H1 (cell line): ENCODE measurements around the gene DLX5. TPM values are rescaled to one million over a fixed set of nuclear protein-coding genes. Genes with fewer than 3 reads are reported as not detected.

Source experiments
- CTCF ChIA-PET: fragments of 300-600 bp; sonication (Branson Sonifier 250); formaldehyde crosslinking; loops from one replicate; lab custom pipeline; 2021; ENCODE audit not compliant: partially characterized antibody; lab: Charles Lee
- POLR2A ChIA-PET: fragments of 300-600 bp; sonication (Branson Sonifier 250); formaldehyde crosslinking; loops from one replicate; lab custom pipeline; 2021; ENCODE audit warnings: inconsistent platforms; ENCODE audit not compliant: partially characterized antibody; lab: Charles Lee
- DNase-seq, 2 experiments: peaks; one replicate each; pipeline versions ENCODE4 v3.0.0 to v3.0.0-alpha.2; 2010 to 2022; ENCODE audit warnings: low spot score in 2 of 2, low read depth in 1 of 2, mixed read lengths in 1 of 2
- FAIRE-seq: peaks from 2 replicates; lab custom pipeline; 2011; peaks lifted over from hg19 to GRCh38; lab: Jason Lieb, UNC
- H2AFZ ChIP-seq: 2 replicates; pipeline ENCODE4 v1.8.1; 2012; ENCODE audit warnings: low read length, inconsistent platforms
- H2AK5ac ChIP-seq: 2 replicates; pipeline ENCODE4 v1.6.1; 2013; ENCODE audit warnings: low read depth, low read length
- H2BK120ac ChIP-seq: replicated peaks from 2 replicates; pipeline ENCODE3; 2013; ENCODE audit warnings: low read depth, low read length, inconsistent platforms
- H2BK12ac ChIP-seq: 2 replicates; pipeline ENCODE4 v1.6.1; 2013; ENCODE audit warnings: low read depth, low read length
- H2BK15ac ChIP-seq: 2 replicates; pipeline ENCODE4 v1.6.1; 2013; ENCODE audit warnings: low read length
- H2BK20ac ChIP-seq: 2 replicates; pipeline ENCODE4 v1.6.1; 2013; ENCODE audit warnings: low read length
- H2BK5ac ChIP-seq: 2 replicates; pipeline ENCODE4 v1.6.1; 2013; ENCODE audit warnings: low read depth, low read length
- H3K14ac ChIP-seq: 2 replicates; pipeline ENCODE4 v1.6.1; 2013; ENCODE audit warnings: inconsistent platforms; ENCODE audit not compliant: insufficient read length
- H3K18ac ChIP-seq: 2 replicates; pipeline ENCODE4 v1.6.1; 2013; ENCODE audit warnings: low read length; ENCODE audit errors: extremely low read depth
- H3K23ac ChIP-seq: 2 replicates; pipeline ENCODE4 v1.6.1; 2013; ENCODE audit warnings: inconsistent platforms; ENCODE audit not compliant: insufficient read length
- H3K23me2 ChIP-seq: 2 replicates; pipeline ENCODE4 v1.6.1; 2013; ENCODE audit warnings: low read depth, low read length
- H3K27ac ChIP-seq: 2 replicates; pipeline ENCODE4 v1.6.1; 2011; ENCODE audit warnings: low read depth, low read length, inconsistent platforms
- H3K27me3 ChIP-seq, 4 experiments: replicated peaks in 1 of 4; 1 replicate in 1 of 4; 2 replicates in 3 of 4; pipeline versions ENCODE4 v1.6.1 to v1.8.1; 2011 to 2013; ENCODE audit warnings: low read length in 3 of 4, mild to moderate bottlenecking in 3 of 4, inconsistent platforms in 2 of 4, mixed read lengths in 2 of 4, moderate library complexity in 1 of 4; ENCODE audit not compliant: control insufficient read depth in 3 of 4, insufficient read depth in 3 of 4; ENCODE audit errors: extremely low read depth in 1 of 4
- H3K36me3 ChIP-seq, 4 experiments: 2 replicates each; pipeline versions ENCODE4 v1.6.1 to v1.8.1; 2011 to 2013; ENCODE audit warnings: mild to moderate bottlenecking in 4 of 4, low read length in 3 of 4, moderate library complexity in 2 of 4, control low read depth in 1 of 4, inconsistent platforms in 1 of 4; ENCODE audit not compliant: insufficient read depth in 4 of 4, control insufficient read depth in 2 of 4
- H3K4ac ChIP-seq: replicated peaks from 2 replicates; pipeline ENCODE3; 2013; ENCODE audit warnings: low read length, low read depth, mixed read lengths, inconsistent platforms; ENCODE audit not compliant: insufficient read length
- H3K4me1 ChIP-seq, 4 experiments: replicated peaks in 1 of 4; 1 replicate in 1 of 4; 2 replicates in 3 of 4; pipeline versions ENCODE4 v1.6.1 to v1.8.1; 2011 to 2013; ENCODE audit warnings: low read length in 3 of 4, inconsistent platforms in 2 of 4, mixed read lengths in 1 of 4; ENCODE audit not compliant: insufficient read depth in 4 of 4, control insufficient read depth in 3 of 4
- H3K4me2 ChIP-seq, 2 experiments: 2 replicates each; pipeline versions ENCODE4 v1.6.1 to v1.8.1; 2011 to 2013; ENCODE audit warnings: low read depth in 2 of 2, low read length in 2 of 2, control low read depth in 1 of 2, inconsistent platforms in 1 of 2, mild to moderate bottlenecking in 1 of 2; ENCODE audit not compliant: insufficient read depth in 1 of 2
- H3K4me3 ChIP-seq, 4 experiments: fragments of 200-600, 300-600 bp in 1 of 4; sonication (generic), shearing (Covaris generic), sonication (Bioruptor Twin) in 1 of 4; 2 replicates each; pipeline versions ENCODE4 v1.5.1 to v1.8.1; 2011 to 2016; ENCODE audit warnings: low read length in 4 of 4, low read depth in 3 of 4, control low read depth in 2 of 4, inconsistent platforms in 2 of 4, mild to moderate bottlenecking in 2 of 4, mixed read lengths in 1 of 4, moderate library complexity in 1 of 4; ENCODE audit not compliant: insufficient read depth in 2 of 4; ENCODE audit errors: extremely low read depth in 1 of 4
- H3K56ac ChIP-seq: replicated peaks from 2 replicates; pipeline ENCODE3; 2013; ENCODE audit warnings: low read depth, mild to moderate bottlenecking, mixed read lengths, low read length, inconsistent platforms; ENCODE audit not compliant: insufficient read length
- H3K79me1 ChIP-seq: 2 replicates; pipeline ENCODE4 v1.6.1; 2013; ENCODE audit warnings: low read depth, low read length, control low read depth
- H3K79me2 ChIP-seq, 2 experiments: 2 replicates each; pipeline versions ENCODE4 v1.6.1 to v1.8.1; 2012 to 2013; ENCODE audit warnings: low read length in 2 of 2, mild to moderate bottlenecking in 2 of 2, inconsistent platforms in 1 of 2; ENCODE audit not compliant: insufficient read depth in 2 of 2, control insufficient read depth in 1 of 2
- H3K9ac ChIP-seq, 4 experiments: replicated peaks in 1 of 4; 1 replicate in 1 of 4; 2 replicates in 3 of 4; pipeline versions ENCODE4 v1.6.1 to v1.8.1; 2011 to 2013; ENCODE audit warnings: low read depth in 3 of 4, low read length in 3 of 4, control low read depth in 2 of 4, mild to moderate bottlenecking in 2 of 4, moderate library complexity in 2 of 4, inconsistent platforms in 1 of 4; ENCODE audit errors: extremely low read depth in 1 of 4
- H3K9me3 ChIP-seq, 2 experiments: 2 replicates each; pipeline versions ENCODE4 v1.6.1 to v1.8.1; 2012 to 2013; ENCODE audit warnings: mild to moderate bottlenecking in 2 of 2, moderate library complexity in 2 of 2, control low read depth in 1 of 2, inconsistent platforms in 1 of 2, low read depth in 1 of 2, low read length in 1 of 2, mixed read lengths in 1 of 2; ENCODE audit not compliant: insufficient read depth in 2 of 2
- H4K20me1 ChIP-seq, 2 experiments: replicated peaks in 1 of 2; 2 replicates each; pipeline versions ENCODE3 to v1.8.1; 2011 to 2013; ENCODE audit warnings: inconsistent platforms in 2 of 2, low read length in 2 of 2, mild to moderate bottlenecking in 1 of 2; ENCODE audit not compliant: insufficient read depth in 2 of 2, control insufficient read depth in 1 of 2
- H4K5ac ChIP-seq: 2 replicates; pipeline ENCODE4 v1.6.1; 2013; ENCODE audit warnings: low read length, low read depth, mixed read lengths, inconsistent platforms; ENCODE audit not compliant: insufficient read length
- H4K8ac ChIP-seq: 2 replicates; pipeline ENCODE4 v1.8.0; 2013; ENCODE audit warnings: mild to moderate bottlenecking, moderate library complexity, low read length, inconsistent platforms; ENCODE audit not compliant: insufficient read depth; ENCODE audit errors: extremely low read depth
- H4K91ac ChIP-seq: replicated peaks from 2 replicates; pipeline ENCODE3; 2013; ENCODE audit warnings: low read length, mixed read lengths, inconsistent platforms; ENCODE audit not compliant: insufficient read length
- CBX8 ChIP-seq: fragments of 300-800, 300-1000 bp; sonication (generic); IDR thresholded peaks from 2 replicates; pipeline ENCODE4 v1.7.1; 2016; ENCODE audit warnings: low read depth, low read length, borderline replicate concordance
- KDM4A ChIP-seq: IDR thresholded peaks from one replicate; pipeline ENCODE4 v1.7.1; 2012; ENCODE audit warnings: low read depth, mild to moderate bottlenecking, moderate library complexity, low read length, inconsistent platforms; ENCODE audit not compliant: severe bottlenecking
- TCF12 ChIP-seq: IDR thresholded peaks from 2 replicates; pipeline ENCODE4 v1.6.1; 2011; ENCODE audit warnings: low read depth, mild to moderate bottlenecking, low read length
- WGBS, 2 experiments: shearing (Covaris generic) in 1 of 2; methylation state at CpG; one replicate each; pipeline versions ENCODE4 v1.1.6 to v1.1.7; 2013 to 2015; ENCODE audit warnings: low lambda C conversion rate in 2 of 2, mixed read lengths in 2 of 2, inconsistent platforms in 1 of 2, low coverage in 1 of 2, missing lambda C conversion rate in 1 of 2; ENCODE audit not compliant: insufficient replicate concordance in 2 of 2, insufficient coverage in 1 of 2, insufficient read length in 1 of 2; ENCODE audit errors: extremely low coverage in 1 of 2, missing lambda C conversion rate in 1 of 2; 5-methylcytosine and 5-hydroxymethylcytosine counted together
- polyA plus RNA-seq, 7 experiments: library from polyadenylated mRNA; depleted of rRNA in 3 of 7; stranded (reverse) in 5 of 7; unstranded in 2 of 7; fragments of >200 nt in 5 of 7; fragments of 200-250 nt in 2 of 7; gene quantifications; 1 replicate in 5 of 7; 2 replicates in 1 of 7; 4 replicates in 1 of 7; pipeline versions ENCODE4 v1.2.1 to v1.2.3, GENCODE V29; 2011 to 2013; ENCODE audit warnings: missing spikeins in 2 of 7, mixed read lengths in 2 of 7
- total RNA-seq: library from RNA; stranded (reverse); fragmentation: NEBNext Ultra II Directional; extraction: Animal tissue kit (Norgen Biotek cat#: 25700); gene quantifications from 2 replicates; pipeline ENCODE4 v1.2.1, GENCODE V29; 2021

DLX5 gene
- total and polyA plus RNA-seq, 2 of the 8 experiments (the other 6 are each of a cell fraction or from before 2014, with no cell fraction given) = not detected

DNA sequence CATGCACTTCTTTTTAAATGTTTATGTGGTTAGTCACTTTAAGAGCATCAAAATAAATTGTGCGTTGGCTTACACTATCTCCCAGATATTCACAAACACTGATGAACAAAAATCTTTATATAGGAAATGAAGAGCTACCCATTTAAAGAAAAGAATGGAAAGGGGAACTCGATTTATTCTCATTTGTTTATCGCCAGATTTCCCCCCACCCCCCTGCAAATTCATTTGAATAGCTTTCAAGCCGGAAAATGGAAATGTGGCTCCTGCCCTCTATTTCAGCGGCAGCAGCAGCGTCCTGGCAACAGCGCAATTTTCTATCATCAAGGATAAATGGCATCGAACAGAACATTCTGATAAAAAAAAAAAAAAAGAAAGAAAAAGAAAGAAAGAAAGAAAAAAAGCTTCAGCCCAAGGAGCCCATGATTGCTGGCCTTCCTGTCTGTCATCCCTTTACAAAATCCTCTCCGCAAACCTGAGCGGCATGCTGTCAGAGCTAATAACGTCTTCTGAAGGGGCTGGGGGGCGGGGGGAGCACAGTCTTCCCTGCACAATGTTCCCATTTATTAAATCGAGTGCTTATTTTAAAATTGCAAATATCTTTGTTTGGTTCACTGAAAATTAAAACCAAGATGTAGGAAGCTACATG lies 33.0 kb downstream of the DLX5 start:
- Histone ChIP-seq H2BK5ac (no peak overlapping the region), H4K5ac (no peak overlapping the region), H2AFZ (no peak overlapping the region), H3K4ac (no peak overlapping the region), H4K20me1 (peaks cover 7 to 17% of the 10 kb centered on the region in 2 experiments), H4K8ac (no peak overlapping the region), H3K27ac (no peak overlapping the region), H2BK15ac (no peak overlapping the region), H4K91ac (no peak overlapping the region), H2BK20ac (no peak overlapping the region), H2BK120ac (no peak overlapping the region), H3K79me2 (no peaks in the 10 kb centered on the region), H2BK12ac (no peak overlapping the region), H2AK5ac (no peak overlapping the region), H3K23me2 (peaks cover 2% of the 10 kb centered on the region; the same call in 1 of the 2 replicates), H3K4me3 (peak overlapping the region in 1 of 4 experiments; percentile 53; a peak in 2 of 8 replicates), H3K14ac (no peak overlapping the region), H3K9ac (no peak overlapping the region), H3K9me3 (peaks cover 0 to 5% of the 10 kb centered on the region in 2 experiments; a peak in 1 of 4 replicates), H3K79me1 (no peaks in the 10 kb centered on the region), H3K18ac (no peak overlapping the region), H3K23ac (no peak overlapping the region), H3K4me2 (peak overlapping the region; percentile 73 to 90; a peak in 3 of 4 replicates), H3K56ac (no peak overlapping the region), H3K27me3 (peaks cover 67 to 99% (median 87%) of the 10 kb centered on the region in 4 experiments), H3K4me1 (peaks cover 13 to 39% (median 19%) of the 10 kb centered on the region in 4 experiments), H3K36me3 (peaks cover 0 to 5% (median 0%) of the 10 kb centered on the region in 4 experiments; a peak in 1 of 8 replicates)
- ChIA-PET CTCF (interaction anchor here (0.6 to 12.6 kb wide), 9 partner anchors 9 to 576 kb away, joined by 3 to 150 read pairs (median 7); partner anchors contain the start of gene DLX6), POLR2A (interaction anchor here (0.6 to 2.3 kb wide), 7 partner anchors 11 to 880 kb away, joined by 3 to 16 read pairs (median 4); partner anchors contain the start of gene DLX6)
- TF ChIP-seq TCF12 (0 out of 2 replicates have a peak, but pooled peaks have one; percentile 10), CBX8 (peak; percentile 71; the same call in 1 of the 2 replicates), KDM4A (no peak)
- WGBS, 2 experiments = 3% methylated on average over 13 of the region's 13 CpGs; no CpG with 5 or more reads in 1 of the 2 experiments
- FAIRE-seq (no peak), DNase-seq (no peak)
